NCI-H446 (cell line): ENCODE results near the gene ANHX.

Experiments
- DNase-seq, 2 experiments: peaks; one replicate each; lab custom pipeline; 2025; lab: John Stamatoyannopoulos, UW

Gene ANHX

DNA sequence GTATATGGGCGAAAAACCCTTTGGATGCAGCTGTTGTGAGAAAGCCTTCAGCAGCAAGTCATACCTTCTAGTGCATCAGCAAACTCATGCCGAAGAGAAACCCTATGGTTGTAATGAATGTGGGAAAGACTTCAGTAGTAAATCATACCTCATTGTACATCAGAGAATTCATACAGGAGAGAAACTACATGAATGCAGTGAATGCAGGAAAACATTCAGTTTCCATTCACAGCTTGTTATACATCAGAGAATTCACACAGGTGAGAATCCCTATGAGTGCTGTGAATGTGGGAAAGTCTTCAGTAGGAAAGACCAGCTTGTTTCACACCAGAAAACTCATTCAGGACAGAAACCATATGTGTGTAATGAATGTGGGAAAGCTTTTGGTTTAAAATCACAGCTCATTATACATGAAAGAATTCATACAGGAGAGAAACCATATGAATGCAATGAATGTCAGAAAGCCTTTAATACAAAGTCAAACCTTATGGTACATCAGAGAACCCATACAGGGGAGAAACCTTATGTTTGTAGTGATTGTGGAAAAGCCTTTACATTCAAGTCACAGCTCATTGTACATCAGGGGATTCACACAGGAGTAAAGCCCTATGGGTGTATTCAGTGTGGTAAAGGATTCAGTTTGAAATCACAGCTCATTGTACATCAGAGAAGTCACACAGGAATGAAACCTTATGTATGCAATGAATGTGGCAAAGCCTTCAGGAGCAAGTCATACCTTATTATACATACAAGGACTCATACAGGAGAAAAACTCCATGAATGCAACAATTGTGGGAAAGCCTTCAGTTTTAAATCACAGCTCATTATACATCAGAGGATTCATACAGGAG, 33.0 kb downstream of the ANHX start:
- no peak for DNase-seq

DNA sequence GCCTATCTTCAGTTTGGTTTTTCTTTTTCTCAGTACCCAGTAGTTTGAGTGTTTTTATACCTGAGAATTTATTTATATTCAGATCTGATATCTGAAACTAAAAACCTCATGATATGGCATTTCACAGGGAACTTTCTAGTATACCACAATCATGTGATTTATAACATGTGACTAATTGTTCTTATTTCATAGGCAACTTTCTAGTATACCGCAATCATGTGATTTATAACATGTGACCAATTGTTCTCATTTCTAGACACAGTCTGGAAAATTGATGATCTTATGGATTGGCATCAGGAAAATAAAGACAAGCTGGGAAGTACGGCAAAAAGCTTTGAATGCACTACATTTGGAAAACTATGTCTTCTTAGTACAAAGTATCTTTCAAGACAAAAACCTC, 33.8 kb downstream of the ANHX start:
- DNase-seq, result no peak

DNA sequence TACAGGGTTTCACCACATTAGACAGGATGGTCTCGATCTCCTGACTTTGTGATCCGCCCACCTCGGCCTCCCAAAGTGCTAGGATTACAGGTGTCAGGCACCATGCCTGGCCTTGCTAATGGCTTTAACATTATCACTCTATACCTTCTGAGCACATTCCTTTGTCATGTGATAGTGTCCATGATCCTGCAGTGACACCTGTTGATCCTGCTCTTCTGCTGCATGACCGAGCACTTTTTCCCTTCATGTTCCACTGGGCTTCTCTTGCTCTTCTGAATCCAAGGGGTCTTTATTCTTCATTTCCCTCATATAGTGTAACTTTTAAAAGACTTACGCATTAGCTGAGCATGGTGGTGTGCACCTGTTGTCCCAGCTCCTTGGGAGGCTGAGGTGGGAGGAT, 42.8 kb downstream of the ANHX start:
- DNase-seq, result no peak

DNA sequence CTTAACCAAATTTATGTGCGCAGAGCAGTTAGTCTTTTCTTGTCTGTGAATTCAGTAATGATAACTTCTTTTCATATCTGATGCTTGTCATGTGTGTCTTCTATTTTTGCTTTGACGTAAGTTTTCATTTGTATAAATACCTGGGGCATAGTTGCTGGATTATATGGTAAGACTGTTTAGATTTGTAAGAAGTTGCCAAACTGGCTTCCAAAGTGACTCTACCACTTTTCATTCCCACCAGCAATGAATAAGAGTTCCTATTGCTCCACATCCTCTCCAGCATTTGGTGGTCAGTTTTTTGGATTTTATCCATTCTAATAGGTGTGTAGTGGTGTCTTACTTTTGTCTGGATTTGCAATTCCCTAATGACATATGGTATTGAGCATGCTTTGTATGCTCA, 45.5 kb downstream of the ANHX start:
- DNase-seq, result no peak

DNA sequence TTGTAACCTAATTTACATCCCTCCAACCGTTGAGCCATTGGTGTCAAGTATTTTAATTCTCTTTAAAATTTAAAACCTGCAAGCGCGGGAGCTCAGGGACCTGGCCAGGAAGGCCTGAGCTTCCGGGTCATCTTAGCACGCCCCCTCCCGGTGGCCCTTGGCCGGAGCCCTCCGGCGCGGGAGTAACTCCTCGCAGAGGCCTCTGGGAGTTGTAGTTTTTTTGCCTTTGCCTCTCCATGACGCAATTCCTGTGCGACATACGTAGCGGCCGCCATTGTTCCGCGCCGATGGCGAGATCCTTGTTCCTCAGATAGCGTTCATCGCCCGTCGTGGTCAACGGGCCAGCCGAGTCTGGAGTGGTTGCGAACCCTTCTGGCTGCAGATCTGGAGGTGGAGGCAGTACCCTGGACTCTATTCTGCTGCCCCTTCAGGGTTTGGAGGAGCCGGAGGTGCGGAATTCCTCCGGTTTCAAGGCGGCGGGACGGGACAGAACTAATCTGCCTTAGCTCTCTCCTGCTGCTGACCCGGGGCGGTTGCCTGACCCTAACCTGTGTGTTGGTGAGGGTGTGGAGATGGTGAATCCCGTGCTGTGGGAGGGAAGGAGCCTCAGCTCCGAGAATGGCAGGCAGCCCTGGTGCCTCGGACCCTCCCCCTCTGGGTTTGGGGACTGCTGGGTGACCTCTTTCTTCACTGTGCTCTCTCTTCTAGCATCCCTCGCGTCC, 54.3 kb downstream of the ANHX start, which contains the start of gene ZNF268:
Gene ZNF268, plus strand, starts transcription at position 258 of the 722 bp plus-strand sequence. CDS start 503 bp downstream, outside the sequence.
- peak; percentile 49 to 85 for DNase-seq

DNA sequence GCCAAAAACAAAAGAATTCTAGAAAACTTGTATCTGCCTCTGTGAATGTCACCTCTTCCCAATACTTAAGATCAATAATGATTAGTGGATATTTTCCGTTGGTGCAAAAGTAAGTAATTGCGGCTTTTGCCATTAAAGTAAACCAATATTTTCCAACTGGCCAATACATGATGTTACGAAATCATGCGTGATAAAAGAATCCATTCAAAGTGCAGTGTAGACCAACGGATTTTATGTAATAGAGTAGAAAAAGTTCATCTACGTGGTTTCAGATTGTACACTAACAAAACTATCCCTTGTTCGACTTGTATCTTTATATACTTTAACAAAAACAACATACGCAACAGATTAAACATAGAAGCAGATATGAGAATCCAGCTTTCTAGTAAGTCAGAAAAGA, 55.0 kb downstream of the ANHX start:
- no peak for DNase-seq

DNA sequence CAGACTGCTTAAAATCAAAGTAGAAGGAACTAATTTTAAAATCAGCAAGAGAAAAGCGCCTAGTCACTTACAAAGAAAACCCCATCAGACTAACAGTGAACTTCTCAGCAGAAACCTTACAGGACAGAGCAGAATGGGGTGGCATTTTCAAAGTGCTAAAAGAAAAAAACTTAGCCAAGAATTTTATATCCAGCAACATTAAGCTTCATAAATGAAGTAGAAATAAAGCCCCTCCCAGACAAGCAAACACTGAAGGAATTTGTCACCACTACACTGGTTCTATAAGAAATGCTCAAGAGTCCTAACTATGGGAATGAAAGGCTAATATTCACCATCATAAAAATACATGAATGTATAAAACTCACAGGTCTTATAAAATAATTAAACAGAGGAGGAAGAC, 60.8 kb downstream of the ANHX start:
- DNase-seq, result no peak

DNA sequence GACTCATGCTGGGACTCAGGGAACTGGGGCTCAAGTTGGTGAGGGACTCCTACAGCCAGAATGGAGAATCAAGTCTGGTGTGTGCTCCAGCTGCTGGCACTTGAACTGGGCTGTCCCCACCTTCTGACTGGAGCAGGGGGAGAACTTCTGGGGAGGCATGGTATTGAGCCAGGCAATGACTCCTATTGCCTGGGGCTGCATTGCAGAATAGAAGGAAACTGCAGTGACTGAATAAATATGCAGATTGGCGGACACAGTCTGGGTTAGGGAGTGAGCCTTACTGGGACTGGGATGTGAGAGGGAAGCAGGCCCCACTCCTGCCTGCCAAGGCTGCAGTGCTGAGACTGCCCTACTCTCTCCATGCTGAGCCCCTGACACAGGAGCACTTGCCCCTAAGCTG, 63.2 kb downstream of the ANHX start:
- no peak for DNase-seq
